Activated naive CD4-positive, alpha-beta T cell treated with anti-CD3 and anti-CD28 coated beads, Interleukin-2, amount 10 ng/mL, durations not matched to agents 7 days and 5 days (primary cell): Measurements from ENCODE around the gene PRKCB.
"Not testable (repeated sequence)": the region's sequence is repeated elsewhere in the genome, so short reads cannot be mapped to it uniquely, and the experiment has no call there.

Source experiments
- CTCF ChIA-PET: fragments of 350-600 bp; sonication (Branson Sonifier 250); formaldehyde crosslinking; loops from one replicate; lab custom pipeline; 2021; ENCODE audit warnings: antibody characterized with exemption; lab: Charles Lee
- DNase-seq: peaks from one replicate; pipeline ENCODE4 v3.0.0-alpha.2; 2020
- H3K27ac Mint-ChIP-seq: one replicate; pipeline ENCODE4 v1.8.0; 2021; ENCODE audit warnings: mild to moderate bottlenecking, moderate library complexity, mixed read lengths
- H3K27me3 Mint-ChIP-seq: one replicate; pipeline ENCODE4 v1.8.0; 2021; ENCODE audit warnings: mild to moderate bottlenecking, mixed read lengths
- H3K36me3 Mint-ChIP-seq: one replicate; pipeline ENCODE4 v1.8.0; 2021; ENCODE audit warnings: mixed read lengths
- H3K4me1 Mint-ChIP-seq: one replicate; pipeline ENCODE4 v1.8.0; 2021; ENCODE audit warnings: mixed read lengths
- H3K4me3 Mint-ChIP-seq: one replicate; pipeline ENCODE4 v1.8.0; 2021; ENCODE audit warnings: mild to moderate bottlenecking, moderate library complexity, mixed read lengths
- H3K9me3 Mint-ChIP-seq: one replicate; pipeline ENCODE4 v1.8.0; 2021; ENCODE audit warnings: mixed read lengths

PRKCB gene

DNA sequence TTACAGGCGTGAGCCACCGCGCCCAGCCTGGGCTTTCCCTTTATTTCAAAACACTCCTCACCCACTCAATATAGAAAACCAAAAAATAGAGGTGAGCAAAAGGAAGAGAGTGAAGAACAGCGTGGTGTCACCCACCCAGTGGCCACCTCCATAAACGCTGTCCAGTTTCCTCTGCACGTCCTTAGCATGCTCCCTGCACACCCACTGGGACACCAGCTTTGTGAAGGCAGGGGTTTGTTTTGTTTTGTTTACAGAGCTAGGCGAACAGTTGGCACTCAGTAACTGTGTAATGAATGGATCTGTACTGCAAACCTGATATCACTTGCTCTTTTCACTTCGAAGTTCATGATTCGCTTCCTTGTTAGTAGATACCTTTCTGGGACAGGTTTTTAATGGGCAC lies 73.0 kb downstream of the PRKCB start:
- CTCF ChIA-PET, result no interaction called here
- Mint-ChIP-seq H3K27ac (no peak overlapping the region), H3K27me3 (no peaks in the 10 kb centered on the region), H3K4me3 (no peak overlapping the region), H3K36me3 (peaks cover 7% of the 10 kb centered on the region), H3K9me3 (no peaks in the 10 kb centered on the region), H3K4me1 (peaks cover 26% of the 10 kb centered on the region)
- DNase-seq, result no peak

GRCh38 chr16:23909792-23910418 lies 74.1 kb downstream of the PRKCB start:
- DNase-seq, result no peak
- H3K4me1 Mint-ChIP-seq, result peaks cover 26% of the 10 kb centered on the region
- CTCF ChIA-PET, result no interaction called here
- H3K27ac Mint-ChIP-seq, result no peak overlapping the region
- H3K27me3 Mint-ChIP-seq, result no peaks in the 10 kb centered on the region
- no peaks in the 10 kb centered on the region for H3K9me3 Mint-ChIP-seq
- no peak overlapping the region for H3K4me3 Mint-ChIP-seq
- peaks cover 5% of the 10 kb centered on the region for H3K36me3 Mint-ChIP-seq

- H3K36me3 Mint-ChIP-seq, result peaks cover 13% of the 10 kb centered on the region
- H3K27me3 Mint-ChIP-seq, result no peaks in the 10 kb centered on the region
- H3K4me1 Mint-ChIP-seq, result no peaks in the 10 kb centered on the region
- DNase-seq, result no peak
- H3K4me3 Mint-ChIP-seq, result no peak overlapping the region
- H3K27ac Mint-ChIP-seq, result no peak overlapping the region
- CTCF ChIA-PET, result no interaction called here
- peaks cover 4% of the 10 kb centered on the region for H3K9me3 Mint-ChIP-seq
These were observed 79.3 kb downstream of the PRKCB start for GRCh38 chr16:23914946-23915530.

DNA sequence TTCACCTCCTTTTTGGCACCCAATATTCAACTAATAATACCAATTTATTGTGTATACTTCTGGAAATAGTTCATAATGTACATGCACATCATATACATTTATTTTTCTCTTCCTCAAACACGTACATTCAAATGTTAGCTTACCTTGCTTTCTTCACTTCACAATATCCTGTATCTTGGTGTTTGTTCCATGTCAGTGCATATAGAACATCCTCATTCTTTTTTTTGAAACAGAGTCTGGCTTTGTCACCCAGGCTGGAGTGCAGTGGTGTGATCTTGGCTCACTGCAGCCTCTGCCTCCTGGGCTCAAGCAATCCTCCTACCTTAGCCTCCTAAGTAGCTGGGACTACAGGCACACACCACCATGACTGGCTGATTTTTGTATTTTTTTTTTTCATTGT lies 80.8 kb downstream of the PRKCB start:
- peaks cover 10% of the 10 kb centered on the region for H3K9me3 Mint-ChIP-seq
- H3K4me1 Mint-ChIP-seq, CTCF ChIA-PET, H3K27me3 Mint-ChIP-seq, DNase-seq, H3K27ac Mint-ChIP-seq, H3K4me3 Mint-ChIP-seq: not testable (repeated sequence)
- H3K36me3 Mint-ChIP-seq, result peaks cover 17% of the 10 kb centered on the region

DNA sequence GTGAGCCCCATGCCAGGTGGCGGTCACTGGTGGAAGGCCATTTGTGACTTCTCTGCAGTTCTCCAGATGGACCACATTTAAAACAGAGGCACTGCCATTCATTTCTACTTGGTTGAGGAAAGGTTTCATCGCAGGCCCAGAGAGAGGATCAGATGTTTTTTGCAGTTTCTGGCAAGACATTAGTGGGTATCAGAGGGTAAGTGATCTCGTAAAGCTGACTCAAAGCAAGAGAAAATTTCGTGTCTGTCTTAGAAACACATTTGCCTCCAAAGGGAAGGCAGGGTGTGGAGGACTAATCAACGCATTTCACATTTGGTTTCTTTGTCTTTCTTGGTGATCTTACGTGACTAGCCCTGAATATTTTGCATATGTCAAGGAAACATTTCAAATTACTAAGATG lies 81.8 kb downstream of the PRKCB start:
- H3K4me1 Mint-ChIP-seq, result peaks cover 7% of the 10 kb centered on the region
- CTCF ChIA-PET, result no interaction called here
- peaks cover 10% of the 10 kb centered on the region for H3K9me3 Mint-ChIP-seq
- no peak overlapping the region for H3K27ac Mint-ChIP-seq
- no peaks in the 10 kb centered on the region for H3K27me3 Mint-ChIP-seq
- H3K4me3 Mint-ChIP-seq, result no peak overlapping the region
- peaks cover 15% of the 10 kb centered on the region for H3K36me3 Mint-ChIP-seq
- no peak for DNase-seq

DNA sequence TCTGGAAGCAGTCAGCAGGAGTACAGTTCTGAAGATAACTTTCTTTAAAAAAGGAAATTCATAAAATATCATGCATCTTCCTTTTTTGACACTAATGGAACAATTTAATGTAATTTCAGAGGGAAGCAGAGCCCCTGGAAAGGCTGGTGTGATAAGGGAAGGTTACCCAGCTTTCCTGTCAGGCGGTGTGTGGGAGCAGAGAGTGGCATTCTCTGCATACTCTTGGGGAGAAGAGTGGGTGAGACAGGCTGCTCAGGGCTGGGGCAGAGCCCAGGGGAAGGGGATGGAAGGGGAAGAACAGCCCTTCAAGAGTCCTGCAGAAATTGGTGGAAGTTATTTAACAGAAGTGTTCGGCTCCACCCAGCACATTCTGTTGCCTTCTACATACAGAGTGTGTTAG lies 84.7 kb downstream of the PRKCB start:
- Mint-ChIP-seq H3K27me3 (no peaks in the 10 kb centered on the region), H3K27ac (no peak overlapping the region), H3K4me1 (peaks cover 7% of the 10 kb centered on the region), H3K36me3 (peaks cover 18% of the 10 kb centered on the region), H3K9me3 (peaks cover 10% of the 10 kb centered on the region), H3K4me3 (no peak overlapping the region)
- DNase-seq, result no peak
- CTCF ChIA-PET, result no interaction called here

DNA sequence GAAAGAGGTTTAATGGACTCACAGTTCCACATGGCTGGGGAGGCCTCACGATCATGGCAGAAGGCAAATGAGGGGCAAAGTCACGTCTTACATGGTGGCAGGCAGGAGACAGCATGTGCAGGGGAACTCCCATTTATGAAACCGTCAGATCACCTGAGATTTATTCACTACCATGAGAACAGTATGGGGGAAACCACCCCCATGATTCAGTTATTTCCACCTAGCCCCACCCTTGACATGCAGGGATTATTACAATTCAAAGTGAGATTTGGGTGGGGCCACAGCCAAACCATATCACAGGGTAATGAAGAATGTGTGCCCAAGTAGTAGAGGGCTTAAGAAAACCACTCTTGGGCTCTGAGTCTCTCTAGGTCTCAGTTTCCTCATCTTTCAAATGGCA lies 85.1 kb downstream of the PRKCB start:
- no peak for DNase-seq
- Mint-ChIP-seq H3K9me3 (peaks cover 10% of the 10 kb centered on the region), H3K4me1 (peaks cover 7% of the 10 kb centered on the region), H3K36me3 (peaks cover 19% of the 10 kb centered on the region), H3K4me3 (no peak overlapping the region), H3K27me3 (no peaks in the 10 kb centered on the region), H3K27ac (no peak overlapping the region)
- CTCF ChIA-PET, result no interaction called here

GRCh38 chr16:23922406-23922805 lies 86.6 kb downstream of the PRKCB start:
- Mint-ChIP-seq H3K27me3 (no peaks in the 10 kb centered on the region), H3K36me3 (peaks cover 20% of the 10 kb centered on the region), H3K9me3 (peaks cover 10% of the 10 kb centered on the region), H3K4me3 (no peak overlapping the region), H3K27ac (no peak overlapping the region), H3K4me1 (peaks cover 7% of the 10 kb centered on the region)
- DNase-seq, result no peak
- CTCF ChIA-PET, result interaction anchor here (1.1 to 1.2 kb wide), 2 partner anchors 10 to 88 kb away, joined by 3 to 5 read pairs; no protein-coding TSS in a partner anchor

GRCh38 chr16:23924128-23924527 lies 88.3 kb downstream of the PRKCB start:
- Mint-ChIP-seq H3K27ac (no peak overlapping the region), H3K36me3 (peaks cover 19% of the 10 kb centered on the region), H3K27me3 (no peaks in the 10 kb centered on the region), H3K4me3 (no peak overlapping the region), H3K4me1 (peaks cover 7% of the 10 kb centered on the region), H3K9me3 (peaks cover 7% of the 10 kb centered on the region)
- CTCF ChIA-PET, result no interaction called here
- no peak for DNase-seq

GRCh38 chr16:23927796-23928195 lies 92.0 kb downstream of the PRKCB start:
- DNase-seq, result no peak
- Mint-ChIP-seq H3K36me3 (peaks cover 12% of the 10 kb centered on the region), H3K4me3 (no peak overlapping the region), H3K27me3 (no peaks in the 10 kb centered on the region), H3K4me1 (no peaks in the 10 kb centered on the region), H3K9me3 (no peaks in the 10 kb centered on the region), H3K27ac (no peak overlapping the region)
- CTCF ChIA-PET, result no interaction called here

DNA sequence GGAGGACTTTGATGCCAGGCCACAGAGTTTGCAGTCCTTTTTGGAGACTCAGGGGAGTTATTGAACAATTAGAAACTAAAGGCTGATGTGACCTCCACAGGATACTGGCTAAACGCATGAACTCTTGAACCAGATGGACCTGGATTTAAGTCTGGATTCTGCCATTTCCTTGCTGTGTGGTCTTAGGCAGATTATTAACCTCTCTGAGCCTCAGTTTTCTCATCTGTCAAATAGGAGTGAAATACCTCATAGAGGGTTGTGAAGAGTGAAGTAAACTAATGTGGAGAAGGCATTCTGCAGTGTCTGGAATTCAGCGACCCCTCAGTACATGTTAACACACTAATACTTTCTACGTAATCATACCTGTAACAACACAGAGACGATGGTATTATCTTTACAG lies 93.5 kb downstream of the PRKCB start:
- Mint-ChIP-seq H3K27me3 (no peaks in the 10 kb centered on the region), H3K27ac (no peak overlapping the region), H3K4me1 (no peaks in the 10 kb centered on the region), H3K4me3 (no peak overlapping the region), H3K9me3 (no peaks in the 10 kb centered on the region), H3K36me3 (peaks cover 18% of the 10 kb centered on the region)
- CTCF ChIA-PET, result interaction anchor here (0.7 kb wide), 1 partner anchor 733 kb away, joined by 3 read pairs; no protein-coding TSS in a partner anchor
- DNase-seq, result no peak

GRCh38 chr16:23929856-23930255 lies 94.1 kb downstream of the PRKCB start:
- Mint-ChIP-seq H3K4me3 (no peak overlapping the region), H3K27me3 (no peaks in the 10 kb centered on the region), H3K4me1 (peaks cover 4% of the 10 kb centered on the region), H3K9me3 (no peaks in the 10 kb centered on the region), H3K36me3 (peaks cover 17% of the 10 kb centered on the region), H3K27ac (no peak overlapping the region)
- no peak for DNase-seq
- CTCF ChIA-PET, result no interaction called here

DNA sequence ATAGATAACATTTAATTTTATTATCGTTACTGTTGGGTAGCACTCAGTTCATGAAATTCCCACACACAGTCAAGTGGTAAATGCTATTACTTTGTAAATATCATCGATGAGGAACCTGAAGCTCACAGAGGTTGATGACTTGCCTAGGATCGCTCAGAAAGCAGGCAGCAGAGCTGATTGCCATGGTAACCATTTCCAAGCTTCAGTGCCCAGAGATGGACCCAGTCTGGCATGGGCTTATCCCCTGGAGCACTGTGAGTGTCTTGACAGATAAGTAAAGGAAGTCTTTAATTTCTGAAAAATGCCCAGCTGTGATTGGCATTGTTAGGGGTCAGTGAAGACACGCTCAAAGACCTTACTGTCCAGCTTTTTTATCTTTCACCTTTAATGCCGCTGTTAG lies 95.0 kb downstream of the PRKCB start:
- H3K27me3 Mint-ChIP-seq, result no peaks in the 10 kb centered on the region
- DNase-seq, result no peak
- CTCF ChIA-PET, result interaction anchor here (1.2 kb wide), 1 partner anchor 80 kb away, joined by 3 read pairs; no protein-coding TSS in a partner anchor
- no peaks in the 10 kb centered on the region for H3K9me3 Mint-ChIP-seq
- peaks cover 15% of the 10 kb centered on the region for H3K36me3 Mint-ChIP-seq
- H3K4me1 Mint-ChIP-seq, result peaks cover 7% of the 10 kb centered on the region
- H3K4me3 Mint-ChIP-seq, result no peak overlapping the region
- H3K27ac Mint-ChIP-seq, result no peak overlapping the region

DNA sequence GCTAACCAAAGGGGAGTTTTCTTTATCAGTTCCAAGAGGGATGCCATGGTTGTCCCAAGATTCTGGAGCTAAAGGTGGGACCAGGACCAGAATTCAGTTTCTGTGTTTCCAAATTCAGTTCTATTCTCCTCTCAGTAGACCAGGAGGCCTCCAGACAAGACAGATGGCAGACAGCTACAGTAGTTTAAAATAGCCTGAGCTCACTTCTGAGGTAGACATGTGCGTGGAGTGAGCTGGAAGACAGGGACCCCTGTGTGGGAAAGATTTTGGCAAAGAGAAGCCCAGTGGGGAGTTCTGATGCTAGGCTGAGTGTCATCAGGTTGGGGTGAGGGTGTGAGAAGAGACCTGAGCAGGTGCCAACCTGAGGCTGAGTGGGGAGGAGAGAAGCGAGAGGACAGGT lies 95.4 kb downstream of the PRKCB start:
- DNase-seq, result no peak
- Mint-ChIP-seq H3K4me3 (no peak overlapping the region), H3K27ac (no peak overlapping the region)

GRCh38 chr16:23933650-23934049 lies 97.9 kb downstream of the PRKCB start:
- H3K27ac Mint-ChIP-seq, H3K4me3 Mint-ChIP-seq, H3K36me3 Mint-ChIP-seq, DNase-seq, H3K27me3 Mint-ChIP-seq, CTCF ChIA-PET, H3K9me3 Mint-ChIP-seq: not testable (repeated sequence)
- H3K4me1 Mint-ChIP-seq, result peaks cover 11% of the 10 kb centered on the region

More for the DNA sequence above, 95.4 kb downstream of the PRKCB start:
- peaks cover 11% of the 10 kb centered on the region for H3K4me1 Mint-ChIP-seq
- CTCF ChIA-PET, result interaction anchor here (1.2 kb wide), 1 partner anchor 79 kb away, joined by 3 read pairs; no protein-coding TSS in a partner anchor
- no peaks in the 10 kb centered on the region for H3K27me3 Mint-ChIP-seq
- H3K9me3 Mint-ChIP-seq, result no peaks in the 10 kb centered on the region
- H3K36me3 Mint-ChIP-seq, result peaks cover 14% of the 10 kb centered on the region
